ENCODE measurements around the gene KCNT1. TPM values are rescaled to one million over a fixed set of nuclear protein-coding genes. Genes with fewer than 3 reads are reported as not detected.
A peak's percentile ranks its signal among the peaks of the same experiment; 100 is the strongest.

The KCNT1 gene
- total and polyA plus RNA-seq, 4 experiments from 2014 or later: 0.06 to 0.20 TPM; not detected in 2

DNA sequence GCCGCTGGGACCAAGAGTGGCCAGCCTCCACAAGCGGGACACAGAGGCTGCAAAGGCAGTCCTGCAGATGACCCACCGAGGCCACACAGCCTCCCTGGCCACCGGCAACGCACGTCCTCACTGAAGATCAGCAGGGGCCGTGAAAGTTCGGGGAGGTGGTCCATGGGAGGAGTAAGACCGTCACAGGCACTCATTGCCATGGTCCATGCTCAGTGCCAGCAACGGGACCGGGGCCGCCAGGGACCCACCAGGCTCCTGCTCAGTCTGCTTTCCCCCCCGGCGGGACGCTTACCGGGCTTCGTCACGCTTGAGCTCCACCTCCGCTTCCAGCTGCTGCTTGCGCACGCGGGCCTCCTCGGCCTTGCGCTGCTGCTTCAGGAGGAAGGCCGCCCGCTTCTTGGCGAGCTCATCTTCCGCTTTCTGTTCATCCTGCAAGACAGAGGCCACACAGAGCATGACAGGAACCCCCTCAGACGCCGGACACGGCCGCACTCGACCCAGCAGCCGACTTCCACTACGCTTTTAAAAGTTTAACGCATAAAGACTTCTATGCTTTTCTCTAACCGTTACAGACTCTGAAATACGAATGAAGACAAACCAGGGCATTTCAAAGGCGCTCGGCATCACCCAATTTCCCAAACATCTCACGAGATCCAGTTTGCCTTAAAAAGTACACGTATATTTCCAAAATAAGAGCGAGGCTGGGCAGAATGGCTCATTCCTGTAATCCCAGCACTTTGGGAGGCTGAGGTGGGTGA is 116.9 kb downstream of the KCNT1 start:
- Mint-ChIP-seq H3K4me1 (no peaks in the 10 kb centered on the region), H3K4me3 (no peak overlapping the region), H3K9me3 (no peaks in the 10 kb centered on the region), H3K27me3 (no peaks in the 10 kb centered on the region), H3K36me3 (peaks cover 68 to 81% of the 10 kb centered on the region in 2 donors), H3K27ac (no peak overlapping the region)
- Histone ChIP-seq H3K4me1 (ENCODE audit: insufficient read depth, low read length) (no peaks in the 10 kb centered on the region), H3K27ac (ENCODE audit: low read depth, low read length) (no peak overlapping the region), H3K36me3 (ENCODE audit: insufficient read depth, low read length) (peaks cover 79% of the 10 kb centered on the region), H3K4me3 (ENCODE audit: low read length in 2 of 2) (no peak overlapping the region), H3K9me3 (ENCODE audit: control insufficient read depth in 1 of 2, low read length in 2 of 2) (no peaks in the 10 kb centered on the region), H3K27me3 (ENCODE audit: insufficient read depth, low read length) (no peaks in the 10 kb centered on the region)
- intact Hi-C loops (cut with micrococcal nuclease): no loop called here
- ChIA-PET CTCF (ENCODE audit: partially characterized antibody) (no interaction called here), POLR2A (ENCODE audit: partially characterized antibody) (no interaction called here)
- DNase-seq: no peak

DNA sequence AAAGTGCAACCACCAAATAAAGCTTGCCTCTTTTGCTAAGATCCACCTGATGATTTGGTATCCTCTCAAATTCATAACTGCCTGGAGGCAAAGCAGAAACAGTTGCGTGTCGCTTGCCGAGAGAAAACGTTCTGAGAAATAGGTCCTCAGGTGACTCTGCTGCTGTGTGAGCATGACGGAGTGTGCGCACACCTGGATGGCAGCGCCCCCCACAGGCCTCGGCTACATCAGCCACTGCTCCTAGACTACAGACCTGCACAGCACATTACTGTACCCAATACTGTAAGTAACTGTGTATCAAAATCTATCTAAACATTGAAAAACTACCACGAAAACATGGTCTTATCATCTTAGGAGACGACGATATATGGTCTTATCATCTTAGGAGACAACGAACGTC is 117.9 kb downstream of the KCNT1 start:
- Mint-ChIP-seq H3K27ac (no peak overlapping the region), H3K9me3 (no peaks in the 10 kb centered on the region), H3K4me1 (no peaks in the 10 kb centered on the region), H3K27me3 (no peaks in the 10 kb centered on the region), H3K36me3 (peaks cover 66 to 76% of the 10 kb centered on the region in 2 donors), H3K4me3 (no peak overlapping the region)
- intact Hi-C loops (cut with micrococcal nuclease): no loop called here
- H3K4me1 ChIP-seq (ENCODE audit: insufficient read depth, low read length): no peaks in the 10 kb centered on the region
- no peak overlapping the region for H3K27ac ChIP-seq (ENCODE audit: low read depth, low read length)
- no peak overlapping the region for H3K4me3 ChIP-seq (ENCODE audit: low read length in 2 of 2)
- H3K36me3 ChIP-seq (ENCODE audit: insufficient read depth, low read length): peaks cover 72% of the 10 kb centered on the region
- CTCF ChIA-PET (ENCODE audit: partially characterized antibody): no interaction called here
- POLR2A ChIA-PET (ENCODE audit: partially characterized antibody): no interaction called here
- no peaks in the 10 kb centered on the region for H3K27me3 ChIP-seq (ENCODE audit: insufficient read depth, low read length)
- no peak for DNase-seq
- no peaks in the 10 kb centered on the region for H3K9me3 ChIP-seq (ENCODE audit: control insufficient read depth in 1 of 2, low read length in 2 of 2)

DNA sequence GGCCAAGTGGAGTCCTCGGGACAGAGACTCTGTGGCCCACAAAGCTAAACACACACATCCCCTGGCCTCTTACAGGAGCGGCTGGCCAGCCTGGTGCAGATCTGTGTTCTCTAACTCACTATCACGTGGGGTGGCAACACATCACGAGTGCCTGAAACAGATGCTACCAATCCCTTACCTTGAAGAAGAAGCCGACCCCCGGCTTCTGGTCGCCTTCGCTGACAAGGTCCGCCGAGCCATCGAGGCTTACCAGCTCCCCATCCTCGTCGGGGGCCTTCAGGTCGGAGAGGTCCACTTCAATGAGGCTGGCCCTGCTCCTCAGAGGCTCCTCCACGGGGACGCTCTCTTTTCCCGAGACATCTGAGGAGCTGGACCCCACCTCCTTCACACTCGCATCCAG is 118.7 kb downstream of the KCNT1 start:
- intact Hi-C loops (cut with micrococcal nuclease): no loop called here
- no peaks in the 10 kb centered on the region for H3K9me3 Mint-ChIP-seq
- H3K36me3 Mint-ChIP-seq: peaks cover 67 to 78% of the 10 kb centered on the region in 2 donors

DNA sequence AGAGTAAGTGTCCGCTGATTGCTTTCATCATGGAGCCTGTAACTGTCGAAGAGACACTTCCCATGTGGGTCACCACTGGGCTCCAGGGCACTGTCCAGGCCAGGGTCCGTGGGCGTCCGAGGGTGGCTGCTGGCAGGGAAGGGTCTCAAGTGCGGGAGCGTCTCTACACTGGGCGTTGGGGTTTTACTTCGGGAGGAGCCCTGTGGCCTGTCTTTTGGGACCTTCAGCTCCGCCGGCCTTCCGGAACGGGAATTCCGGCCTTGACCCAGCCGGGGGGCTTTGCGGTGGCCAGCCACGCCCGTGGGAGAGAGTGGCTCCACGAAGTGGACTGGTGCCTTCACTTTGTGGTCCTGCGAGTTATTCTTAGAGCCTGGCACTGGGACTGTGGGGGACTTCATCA is 119.1 kb downstream of the KCNT1 start:
- no peaks in the 10 kb centered on the region for H3K4me1 ChIP-seq (ENCODE audit: insufficient read depth, low read length)
- H3K36me3 ChIP-seq (ENCODE audit: insufficient read depth, low read length): peaks cover 70% of the 10 kb centered on the region
- no peaks in the 10 kb centered on the region for H3K27me3 Mint-ChIP-seq
- H3K4me3 ChIP-seq (ENCODE audit: low read length in 2 of 2): no peak overlapping the region
- H3K27me3 ChIP-seq (ENCODE audit: insufficient read depth, low read length): no peaks in the 10 kb centered on the region
- no peak overlapping the region for H3K27ac Mint-ChIP-seq
- H3K9me3 ChIP-seq (ENCODE audit: control insufficient read depth in 1 of 2, low read length in 2 of 2): no peaks in the 10 kb centered on the region
- ChIA-PET CTCF (ENCODE audit: partially characterized antibody) (no interaction called here), POLR2A (ENCODE audit: partially characterized antibody) (no interaction called here)
- no peak overlapping the region for H3K4me3 Mint-ChIP-seq
- intact Hi-C loops (cut with micrococcal nuclease): no loop called here
- peaks cover 63 to 74% of the 10 kb centered on the region in 2 donors for H3K36me3 Mint-ChIP-seq
- no peak overlapping the region for H3K27ac ChIP-seq (ENCODE audit: low read depth, low read length)
- DNase-seq: no peak
- peaks cover 0 to 1% (median 0%) of the 10 kb centered on the region in 4 donors for H3K4me1 Mint-ChIP-seq
- no peaks in the 10 kb centered on the region for H3K9me3 Mint-ChIP-seq

More for the DNA sequence above, 118.7 kb downstream of the KCNT1 start:
- Histone ChIP-seq H3K27ac (ENCODE audit: low read depth, low read length) (no peak overlapping the region), H3K27me3 (ENCODE audit: insufficient read depth, low read length) (no peaks in the 10 kb centered on the region), H3K9me3 (ENCODE audit: control insufficient read depth in 1 of 2, low read length in 2 of 2) (no peaks in the 10 kb centered on the region), H3K4me1 (ENCODE audit: insufficient read depth, low read length) (no peaks in the 10 kb centered on the region), H3K36me3 (ENCODE audit: insufficient read depth, low read length) (peaks cover 70% of the 10 kb centered on the region), H3K4me3 (ENCODE audit: low read length in 2 of 2) (no peak overlapping the region)
- CTCF ChIA-PET (ENCODE audit: partially characterized antibody): no interaction called here
- H3K27ac Mint-ChIP-seq: no peak overlapping the region
- peaks cover 0 to 1% (median 0%) of the 10 kb centered on the region in 4 donors for H3K4me1 Mint-ChIP-seq
- no peak overlapping the region for H3K4me3 Mint-ChIP-seq
- H3K27me3 Mint-ChIP-seq: no peaks in the 10 kb centered on the region
- POLR2A ChIA-PET (ENCODE audit: partially characterized antibody): no interaction called here
- DNase-seq: no peak

DNA sequence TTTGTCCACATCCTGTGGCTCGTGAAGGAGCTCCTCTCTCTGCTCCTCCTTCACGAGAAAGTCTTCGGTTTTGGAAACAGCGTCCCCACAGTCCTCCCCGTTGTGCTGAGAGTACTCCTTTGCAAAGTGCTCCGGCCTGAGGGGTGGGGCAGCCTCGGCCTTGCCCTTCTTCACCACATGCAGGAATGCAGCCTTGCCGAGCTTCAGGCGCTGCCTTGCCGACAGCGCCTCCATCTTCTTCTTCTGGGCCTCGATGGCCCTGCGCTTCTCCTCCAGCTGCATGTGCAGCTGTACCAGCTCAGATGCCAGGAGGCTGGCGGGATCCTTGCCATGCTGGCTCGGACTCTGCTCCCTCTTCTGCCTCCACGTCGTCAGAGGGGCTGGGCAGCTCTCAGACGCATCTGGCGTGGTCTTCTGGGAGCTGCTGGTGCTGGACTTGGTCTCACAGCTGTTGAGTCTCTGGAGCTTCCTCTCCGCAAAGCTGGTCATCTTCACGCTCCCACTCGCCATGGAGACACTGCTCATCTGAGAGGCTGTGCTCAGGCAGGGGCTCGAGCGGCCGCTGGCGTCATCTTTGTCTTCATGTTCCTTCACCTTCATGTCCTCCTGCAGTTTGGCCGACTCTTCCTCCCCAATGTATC is 119.9 kb downstream of the KCNT1 start:
- Mint-ChIP-seq H3K36me3 (peaks cover 62 to 72% of the 10 kb centered on the region in 2 donors), H3K27me3 (no peaks in the 10 kb centered on the region), H3K27ac (no peak overlapping the region), H3K4me3 (no peak overlapping the region), H3K9me3 (no peaks in the 10 kb centered on the region), H3K4me1 (peaks cover 0 to 4% (median 0%) of the 10 kb centered on the region in 4 donors)
- POLR2A ChIA-PET (ENCODE audit: partially characterized antibody): no interaction called here
- H3K36me3 ChIP-seq (ENCODE audit: insufficient read depth, low read length): peaks cover 63% of the 10 kb centered on the region
- no peak overlapping the region for H3K27ac ChIP-seq (ENCODE audit: low read depth, low read length)
- DNase-seq: no peak
- no peaks in the 10 kb centered on the region for H3K9me3 ChIP-seq (ENCODE audit: control insufficient read depth in 1 of 2, low read length in 2 of 2)
- intact Hi-C loops (cut with micrococcal nuclease): no loop called here
- H3K4me1 ChIP-seq (ENCODE audit: insufficient read depth, low read length): no peaks in the 10 kb centered on the region
- CTCF ChIA-PET (ENCODE audit: partially characterized antibody): no interaction called here
- H3K4me3 ChIP-seq (ENCODE audit: low read length in 2 of 2): no peak overlapping the region
- H3K27me3 ChIP-seq (ENCODE audit: insufficient read depth, low read length): no peaks in the 10 kb centered on the region

DNA sequence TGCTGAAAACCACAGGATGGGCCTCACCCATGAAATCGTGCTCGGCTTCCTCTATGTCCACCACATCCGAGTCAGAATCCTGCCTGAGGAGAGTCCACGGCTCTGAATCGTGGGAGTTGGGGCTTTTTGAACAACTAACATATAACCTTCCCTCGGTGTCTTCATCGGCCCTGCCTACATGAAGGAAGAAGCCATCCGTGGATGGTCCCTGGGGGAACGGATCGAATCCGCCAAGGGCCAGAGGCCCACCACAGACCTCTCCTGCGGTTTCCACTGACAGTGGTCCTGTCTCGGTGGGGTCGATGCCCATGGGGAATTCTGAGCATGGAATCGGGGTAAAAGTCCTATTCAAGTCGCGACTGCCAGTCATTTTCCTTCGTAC is 120.4 kb downstream of the KCNT1 start:
- peaks cover 0 to 4% (median 0%) of the 10 kb centered on the region in 4 donors for H3K4me1 Mint-ChIP-seq
- Histone ChIP-seq H3K4me1 (ENCODE audit: insufficient read depth, low read length) (no peaks in the 10 kb centered on the region), H3K36me3 (ENCODE audit: insufficient read depth, low read length) (peaks cover 58% of the 10 kb centered on the region), H3K9me3 (ENCODE audit: control insufficient read depth in 1 of 2, low read length in 2 of 2) (no peaks in the 10 kb centered on the region), H3K27ac (ENCODE audit: low read depth, low read length) (no peak overlapping the region), H3K27me3 (ENCODE audit: insufficient read depth, low read length) (no peaks in the 10 kb centered on the region), H3K4me3 (ENCODE audit: low read length in 2 of 2) (no peak overlapping the region)
- peaks cover 64 to 73% of the 10 kb centered on the region in 2 donors for H3K36me3 Mint-ChIP-seq
- peak overlapping the region in 1 of 7 donors; percentile 36 for H3K27ac Mint-ChIP-seq
- no peaks in the 10 kb centered on the region for H3K27me3 Mint-ChIP-seq
- CTCF ChIA-PET (ENCODE audit: partially characterized antibody): no interaction called here
- POLR2A ChIA-PET (ENCODE audit: partially characterized antibody): no interaction called here
- H3K4me3 Mint-ChIP-seq: no peak overlapping the region
- H3K9me3 Mint-ChIP-seq: no peaks in the 10 kb centered on the region
- no peak for DNase-seq
- intact Hi-C loops (cut with micrococcal nuclease): no loop called here

DNA sequence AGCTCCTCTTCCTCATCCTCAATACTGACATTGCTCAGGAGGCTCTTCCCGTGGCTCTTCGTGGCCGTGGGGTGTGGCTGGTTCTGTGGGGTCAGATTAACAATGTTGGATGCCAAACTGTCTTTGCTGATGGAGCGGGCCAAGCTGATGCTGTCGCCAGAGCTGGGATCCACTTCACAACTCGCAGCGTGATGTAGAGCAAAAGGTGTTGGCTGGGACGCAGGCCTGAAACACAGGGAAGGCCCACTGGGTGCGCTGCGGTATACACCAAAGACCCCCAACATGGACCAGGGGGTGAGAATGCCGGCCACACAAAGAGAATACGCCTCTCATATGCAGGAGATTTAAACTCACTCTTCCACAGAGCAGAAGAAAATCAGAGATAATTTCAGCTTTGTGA is 121.1 kb downstream of the KCNT1 start:
- no peak overlapping the region for H3K4me3 ChIP-seq (ENCODE audit: low read length in 2 of 2)
- H3K4me3 Mint-ChIP-seq: no peak overlapping the region
- ChIA-PET CTCF (ENCODE audit: partially characterized antibody) (no interaction called here), POLR2A (ENCODE audit: partially characterized antibody) (no interaction called here)
- H3K36me3 ChIP-seq (ENCODE audit: insufficient read depth, low read length): peaks cover 51% of the 10 kb centered on the region
- H3K27me3 Mint-ChIP-seq: no peaks in the 10 kb centered on the region
- peaks cover 0 to 4% (median 0%) of the 10 kb centered on the region in 4 donors for H3K4me1 Mint-ChIP-seq
- H3K36me3 Mint-ChIP-seq: peaks cover 68 to 74% of the 10 kb centered on the region in 2 donors
- DNase-seq: no peak
- no peak overlapping the region for H3K27ac ChIP-seq (ENCODE audit: low read depth, low read length)
- no peaks in the 10 kb centered on the region for H3K9me3 ChIP-seq (ENCODE audit: control insufficient read depth in 1 of 2, low read length in 2 of 2)
- H3K9me3 Mint-ChIP-seq: peaks cover 0 to under 1% (median under 1%) of the 10 kb centered on the region in 8 donors
- no peak overlapping the region for H3K27ac Mint-ChIP-seq
- H3K27me3 ChIP-seq (ENCODE audit: insufficient read depth, low read length): no peaks in the 10 kb centered on the region
- H3K4me1 ChIP-seq (ENCODE audit: insufficient read depth, low read length): no peaks in the 10 kb centered on the region
- intact Hi-C loops (cut with micrococcal nuclease): no loop called here
